DOHH2 (cell line): ENCODE measurements around the gene ZNF608.

Experiments
- CTCF ChIP-seq: fragments of 200-600 bp; sonication (generic); IDR thresholded peaks from one replicate; pipeline ENCODE4 v1.5.1; 2014; ENCODE audit warnings: antibody characterized with exemption, mild to moderate bottlenecking, low read depth, low read length; ENCODE audit not compliant: poor library complexity, severe bottlenecking
- EZH2phosphoT487 ChIP-seq: fragments of 200-600 bp; sonication (generic); IDR thresholded peaks from 2 replicates; pipeline ENCODE4 v1.6.1; 2017; ENCODE audit warnings: borderline replicate concordance, mild to moderate bottlenecking, antibody characterized with exemption, low read length, moderate library complexity, mixed read lengths

GRCh38 chr5:124789104-124789605, 42.7 kb upstream of the ZNF608 start:
- TF ChIP-seq CTCF (no peak), EZH2phosphoT487 (no peak)
